ENCODE measurements around the gene AP1S3. TPM values are rescaled to one million over a fixed set of nuclear protein-coding genes. Genes with fewer than 3 reads are reported as not detected.
A peak's percentile ranks its signal among the peaks of the same experiment; 100 is the strongest.

AP1S3 gene
- polyA plus RNA-seq, 2 of the 4 experiments (the other 2 are of a cell fraction), result 42.9 to 57.0 TPM

GRCh38 chr2:223759569-223760430 is 77.6 kb downstream of the AP1S3 start:
- FAIRE-seq (peak; percentile 36), DNase-seq (ENCODE audit: low read depth in 1 of 2, low spot score in 1 of 2) (peak; percentile 15 to 75), ATAC-seq (peak; percentile 79 to 89)
- no peaks in the 10 kb centered on the region for H3K9me3 ChIP-seq
- H3K4me2 ChIP-seq, result peak overlapping the region; percentile 72
- H3K4me3 ChIP-seq, result no peak overlapping the region
- H3K27ac ChIP-seq, result peak overlapping the region; percentile 94 to 96
- TF ChIP-seq RAD21 (conservative IDR thresholded peaks at IDR 0.05 in 1 of 2, IDR thresholded peaks at IDR 0.05 in 1 of 2), result peak in 1 of 2 experiments; percentile 4; a peak in 1 of 5 replicates
- TF ChIP-seq FOSL2 (IDR thresholded peaks at IDR 0.05), result peak; percentile 81
- peak; percentile 80 for TF ChIP-seq FOSL2 (CRISPR knock-in tag; IDR thresholded peaks at IDR 0.05)
- peak; percentile 42 to 71; a peak in 3 of 4 replicates for TF ChIP-seq CEBPB (IDR thresholded peaks at IDR 0.05)
- TF ChIP-seq GATA3 (IDR thresholded peaks at IDR 0.05; ENCODE audit: borderline replicate concordance), result 0 out of 2 replicates have a peak, but pooled peaks have one; percentile 33
- no peak for TF ChIP-seq SREBF2 (IDR thresholded peaks at IDR 0.05)
- peak; percentile 21; the same call in 1 of the 2 replicates for TF ChIP-seq BHLHE40 (IDR thresholded peaks at IDR 0.05; ENCODE audit: low read depth, low read length)
- 0 out of 2 replicates have a peak, but pooled peaks have one; percentile 11 for TF ChIP-seq MAX (IDR thresholded peaks at IDR 0.05)
- TF ChIP-seq POLR2A (IDR thresholded peaks at IDR 0.05; ENCODE audit: low read length), result no peak
- TF ChIP-seq JUNB (IDR thresholded peaks at IDR 0.05), result peak; percentile 23; the same call in 1 of the 2 replicates
- 5% methylated on average over 8 of the region's 8 CpGs for WGBS (ENCODE audit: missing lambda C conversion rate)
- CTCF ChIA-PET, result interaction anchor here (0.7 to 2.4 kb wide), 9 partner anchors 16 to 90 kb away, joined by 3 to 19 read pairs (median 3); partner anchors contain the start of gene AP1S3
- peaks cover 57% of the 10 kb centered on the region for H3K4me1 ChIP-seq
- POLR2A ChIA-PET, result interaction anchor here (0.6 to 2.5 kb wide), 5 partner anchors 14 to 102 kb away, joined by 3 to 17 read pairs (median 3); no protein-coding TSS in a partner anchor

- Histone ChIP-seq H3K4me3 (no peak overlapping the region), H3K27ac (peak overlapping the region; percentile 94 to 96), H3K4me2 (no peak overlapping the region), H3K9me3 (no peaks in the 10 kb centered on the region), H3K4me1 (peaks cover 53% of the 10 kb centered on the region)
- POLR2A ChIA-PET, result no interaction called here
- no peak for TF ChIP-seq REST (IDR thresholded peaks at IDR 0.05)
- no peak for TF ChIP-seq ZFP36 (IDR thresholded peaks at IDR 0.05; ENCODE audit: borderline replicate concordance, partially characterized antibody)
- no peak for TF ChIP-seq HOXB13 (CRISPR knock-in tag; IDR thresholded peaks at IDR 0.05; ENCODE audit: low read depth)
- TF ChIP-seq HDAC2 (IDR thresholded peaks at IDR 0.05), result no peak
- no peak for TF ChIP-seq SMC3 (IDR thresholded peaks at IDR 0.05)
- no peak for TF ChIP-seq CHD4 (IDR thresholded peaks at IDR 0.05; ENCODE audit: borderline replicate concordance)
- no peak for TF ChIP-seq ZNF302 (CRISPR knock-in tag; IDR thresholded peaks at IDR 0.05)
- TF ChIP-seq ZSCAN20 (CRISPR knock-in tag; IDR thresholded peaks at IDR 0.05), result no peak
- TF ChIP-seq USF2 (IDR thresholded peaks at IDR 0.05), result no peak
- TF ChIP-seq RFX5 (IDR thresholded peaks at IDR 0.05), result no peak
- no peak for TF ChIP-seq EHF (CRISPR knock-in tag; IDR thresholded peaks at IDR 0.05)
- no peak for TF ChIP-seq CTCF (IDR thresholded peaks at IDR 0.05)
- TF ChIP-seq PHF8 (IDR thresholded peaks at IDR 0.05; ENCODE audit: borderline replicate concordance, low read depth), result no peak
- no peak for TF ChIP-seq FOXS1 (CRISPR knock-in tag; IDR thresholded peaks at IDR 0.05)
- no peak for TF ChIP-seq NR3C1 (IDR thresholded peaks at IDR 0.05)
- WGBS (ENCODE audit: missing lambda C conversion rate), result 82% methylated on average over 4 of the region's 4 CpGs
- ATAC-seq, result no peak
- CTCF ChIA-PET, result interaction anchor here (0.6 to 1.5 kb wide), 3 partner anchors 32 to 819 kb away, joined by 3 to 4 read pairs (median 4); no protein-coding TSS in a partner anchor
- no peak for FAIRE-seq
- DNase-seq (ENCODE audit: low read depth in 1 of 2, low spot score in 1 of 2), result no peak
Observed at GRCh38 chr2:223758131-223758840, 79.1 kb downstream of the AP1S3 start.
